Activated CD8-positive, alpha-beta memory T cell treated with anti-CD3 and anti-CD28 coated beads, Interleukin-2, amount 10 ng/mL, durations not matched to agents 7 days and 5 days (primary cell): Measurements from ENCODE around the gene CMSS1. TPM values are rescaled to one million over a fixed set of nuclear protein-coding genes. Genes with fewer than 3 reads are reported as not detected.
A peak's percentile ranks its signal among the peaks of the same experiment; 100 is the strongest.

Experiments
- ATAC-seq: fragments of 150-1000 bp; cut with Tn5 transposase; one replicate; pipeline ENCODE4 v1.10.0; 2021; ENCODE audit warnings: moderate library complexity
- CTCF ChIA-PET: fragments of 350-600 bp; sonication (Branson Sonifier 250); formaldehyde crosslinking; loops from one replicate; lab custom pipeline; 2021; ENCODE audit warnings: antibody characterized with exemption; lab: Charles Lee
- DNase-seq: peaks from one replicate; pipeline ENCODE4 v3.0.0-alpha.2; 2020
- H3K27ac Mint-ChIP-seq: one replicate; pipeline ENCODE4 v1.8.0; 2021; ENCODE audit warnings: mild to moderate bottlenecking, mixed read lengths
- H3K27me3 Mint-ChIP-seq: one replicate; pipeline ENCODE4 v1.8.0; 2021; ENCODE audit warnings: mixed read lengths
- H3K36me3 Mint-ChIP-seq: one replicate; pipeline ENCODE4 v1.8.0; 2021; ENCODE audit warnings: mild to moderate bottlenecking, mixed read lengths
- H3K4me1 Mint-ChIP-seq: one replicate; pipeline ENCODE4 v1.8.0; 2021; ENCODE audit warnings: mixed read lengths
- H3K4me3 Mint-ChIP-seq: one replicate; pipeline ENCODE4 v1.8.0; 2021; ENCODE audit warnings: mild to moderate bottlenecking, moderate library complexity, mixed read lengths
- H3K9me3 Mint-ChIP-seq: one replicate; pipeline ENCODE4 v1.8.0; 2022; ENCODE audit warnings: low read depth, mixed read lengths
- total RNA-seq, 2 experiments: library from RNA; stranded (reverse); gene quantifications; one replicate each; pipeline ENCODE4 v1.2.3, GENCODE V29; 2021

Gene CMSS1
- total RNA-seq, 2 experiments from 2014 or later: 57.2 to 57.5 TPM

GRCh38 chr3:100124201-100124761, 306.6 kb downstream of the CMSS1 start:
- CTCF ChIA-PET: no interaction called here
- Mint-ChIP-seq H3K27me3 (no peaks in the 10 kb centered on the region), H3K27ac (no peak overlapping the region), H3K4me1 (peaks cover 7% of the 10 kb centered on the region), H3K4me3 (no peak overlapping the region), H3K36me3 (peaks cover 4% of the 10 kb centered on the region), H3K9me3 (no peaks in the 10 kb centered on the region)
- DNase-seq (no peak), ATAC-seq (no peak)

GRCh38 chr3:100125161-100125938, 307.7 kb downstream of the CMSS1 start:
- H3K27me3 Mint-ChIP-seq: no peaks in the 10 kb centered on the region
- peaks cover 7% of the 10 kb centered on the region for H3K4me1 Mint-ChIP-seq
- H3K9me3 Mint-ChIP-seq: no peaks in the 10 kb centered on the region
- no peak overlapping the region for H3K27ac Mint-ChIP-seq
- DNase-seq (no peak), ATAC-seq (no peak)
- H3K4me3 Mint-ChIP-seq: no peak overlapping the region
- peaks cover 4% of the 10 kb centered on the region for H3K36me3 Mint-ChIP-seq
- CTCF ChIA-PET: no interaction called here

- H3K27me3 Mint-ChIP-seq: no peaks in the 10 kb centered on the region
These were observed 310.1 kb downstream of the CMSS1 start for GRCh38 chr3:100127792-100128191.

GRCh38 chr3:100128565-100128964, 310.9 kb downstream of the CMSS1 start:
- Mint-ChIP-seq H3K4me1 (peaks cover 7% of the 10 kb centered on the region), H3K27me3 (no peaks in the 10 kb centered on the region), H3K27ac (no peak overlapping the region), H3K9me3 (no peaks in the 10 kb centered on the region), H3K4me3 (no peak overlapping the region), H3K36me3 (peaks cover 7% of the 10 kb centered on the region)
- no peak for DNase-seq
- ATAC-seq: no peak
- CTCF ChIA-PET: no interaction called here

More at GRCh38 chr3:100127792-100128191, 310.1 kb downstream of the CMSS1 start:
- Mint-ChIP-seq H3K4me1 (peaks cover 7% of the 10 kb centered on the region), H3K27ac (no peak overlapping the region), H3K4me3 (no peak overlapping the region), H3K36me3 (peaks cover 7% of the 10 kb centered on the region), H3K9me3 (no peaks in the 10 kb centered on the region)
- CTCF ChIA-PET: interaction anchor here (0.9 kb wide), 1 partner anchor 10 kb away, joined by 3 read pairs; no protein-coding TSS in a partner anchor
- ATAC-seq: no peak
- DNase-seq: no peak

- no peak for ATAC-seq
- Mint-ChIP-seq H3K9me3 (no peaks in the 10 kb centered on the region), H3K27me3 (no peaks in the 10 kb centered on the region), H3K4me1 (peaks cover 7% of the 10 kb centered on the region), H3K4me3 (no peak overlapping the region), H3K27ac (no peak overlapping the region), H3K36me3 (peaks cover 7% of the 10 kb centered on the region)
- DNase-seq: no peak
- CTCF ChIA-PET: no interaction called here
These were observed 312.3 kb downstream of the CMSS1 start for GRCh38 chr3:100129941-100130340.

GRCh38 chr3:100131241-100131640, 313.6 kb downstream of the CMSS1 start:
- H3K4me3 Mint-ChIP-seq: no peak overlapping the region
- DNase-seq: no peak
- no peak overlapping the region for H3K27ac Mint-ChIP-seq
- CTCF ChIA-PET: no interaction called here
- ATAC-seq: no peak
- no peaks in the 10 kb centered on the region for H3K27me3 Mint-ChIP-seq
- peaks cover 7% of the 10 kb centered on the region for H3K36me3 Mint-ChIP-seq
- H3K9me3 Mint-ChIP-seq: no peaks in the 10 kb centered on the region
- no peaks in the 10 kb centered on the region for H3K4me1 Mint-ChIP-seq

- Mint-ChIP-seq H3K9me3 (no peaks in the 10 kb centered on the region), H3K27me3 (no peaks in the 10 kb centered on the region), H3K27ac (no peak overlapping the region), H3K4me3 (no peak overlapping the region), H3K4me1 (no peaks in the 10 kb centered on the region), H3K36me3 (peaks cover 9% of the 10 kb centered on the region)
- DNase-seq (no peak), ATAC-seq (no peak)
- CTCF ChIA-PET: interaction anchor here (0.7 kb wide), 1 partner anchor 96 kb away, joined by 3 read pairs; no protein-coding TSS in a partner anchor
These were observed 319.3 kb downstream of the CMSS1 start for GRCh38 chr3:100136921-100137320.

- Mint-ChIP-seq H3K4me1 (peaks cover 19% of the 10 kb centered on the region), H3K36me3 (peaks cover 36% of the 10 kb centered on the region), H3K4me3 (no peak overlapping the region), H3K27ac (no peak overlapping the region), H3K9me3 (peaks cover 8% of the 10 kb centered on the region), H3K27me3 (no peaks in the 10 kb centered on the region)
- no peak for ATAC-seq
- DNase-seq: no peak
- CTCF ChIA-PET: interaction anchor here (0.6 kb wide), 1 partner anchor 33 kb away, joined by 3 read pairs; no protein-coding TSS in a partner anchor
These were observed 323.3 kb downstream of the CMSS1 start for GRCh38 chr3:100140976-100141375.

GRCh38 chr3:100141586-100141985, 323.9 kb downstream of the CMSS1 start:
- no peak overlapping the region for H3K4me3 Mint-ChIP-seq
- H3K4me1 Mint-ChIP-seq: peaks cover 19% of the 10 kb centered on the region
- peaks cover 8% of the 10 kb centered on the region for H3K9me3 Mint-ChIP-seq
- peaks cover 38% of the 10 kb centered on the region for H3K36me3 Mint-ChIP-seq
- DNase-seq: no peak
- CTCF ChIA-PET: no interaction called here
- no peaks in the 10 kb centered on the region for H3K27me3 Mint-ChIP-seq
- H3K27ac Mint-ChIP-seq: no peak overlapping the region
- no peak for ATAC-seq

GRCh38 chr3:100144255-100144866, 326.7 kb downstream of the CMSS1 start:
- Mint-ChIP-seq H3K36me3 (peaks cover 43% of the 10 kb centered on the region), H3K27ac (peak overlapping the region; percentile 71), H3K9me3 (peaks cover 14% of the 10 kb centered on the region), H3K27me3 (no peaks in the 10 kb centered on the region), H3K4me3 (no peak overlapping the region), H3K4me1 (peaks cover 23% of the 10 kb centered on the region)
- CTCF ChIA-PET: interaction anchor here (1.4 to 1.5 kb wide), 2 partner anchors 45 to 110 kb away, joined by 3 to 5 read pairs; no protein-coding TSS in a partner anchor
- peak; percentile 59 for DNase-seq
- peak; percentile 91 for ATAC-seq

- CTCF ChIA-PET: interaction anchor here (0.5 kb wide), 1 partner anchor 317 kb away, joined by 3 read pairs; no protein-coding TSS in a partner anchor
- Mint-ChIP-seq H3K4me3 (no peak overlapping the region), H3K27ac (peak overlapping the region; percentile 21), H3K9me3 (peaks cover 5% of the 10 kb centered on the region), H3K36me3 (peaks cover 55% of the 10 kb centered on the region), H3K27me3 (no peaks in the 10 kb centered on the region), H3K4me1 (peaks cover 25% of the 10 kb centered on the region)
- ATAC-seq: no peak
- DNase-seq: no peak
These were observed 331.5 kb downstream of the CMSS1 start for GRCh38 chr3:100149130-100149529.

- CTCF ChIA-PET: no interaction called here
- DNase-seq: no peak
- Mint-ChIP-seq H3K9me3 (peaks cover 6% of the 10 kb centered on the region), H3K27ac (no peak overlapping the region), H3K27me3 (no peaks in the 10 kb centered on the region), H3K4me3 (no peak overlapping the region), H3K4me1 (peaks cover 18% of the 10 kb centered on the region), H3K36me3 (peaks cover 56% of the 10 kb centered on the region)
- no peak for ATAC-seq
These were observed 332.2 kb downstream of the CMSS1 start for GRCh38 chr3:100149713-100150415.

GRCh38 chr3:100150473-100150872, 332.8 kb downstream of the CMSS1 start:
- CTCF ChIA-PET: no interaction called here
- Mint-ChIP-seq H3K4me3 (no peak overlapping the region), H3K9me3 (peaks cover 11% of the 10 kb centered on the region), H3K4me1 (peaks cover 16% of the 10 kb centered on the region), H3K27me3 (no peaks in the 10 kb centered on the region), H3K27ac (no peak overlapping the region), H3K36me3 (peaks cover 60% of the 10 kb centered on the region)
- ATAC-seq (no peak), DNase-seq (no peak)
